SK-N-SH treated with all-trans-retinoic acid at 6 μM for 48 hours (cell line): ENCODE results near the gene DOC2A.

ENCODE experiments used
- ARNTL ChIP-seq: fragments of 450-650 bp; formaldehyde crosslinking; IDR thresholded peaks from 2 replicates; pipeline ENCODE4 v1.5.0; 2020; ENCODE audit warnings: low read depth, mild to moderate bottlenecking, moderate library complexity, borderline replicate concordance
- BACH2 ChIP-seq: fragments of 250-450 bp; sonication (Bioruptor Pico); IDR thresholded peaks from 2 replicates; pipeline ENCODE4 v1.9.0; 2021; ENCODE audit warnings: mild to moderate bottlenecking, borderline replicate concordance
- CSDC2 ChIP-seq: fragments of 250-450 bp; sonication (Bioruptor Pico); IDR thresholded peaks from 2 replicates; pipeline ENCODE4 v1.5.0; 2020; ENCODE audit warnings: mild to moderate bottlenecking, moderate library complexity
- ISL1 ChIP-seq: fragments of 250-450 bp; sonication (Bioruptor Pico); IDR thresholded peaks from 2 replicates; pipeline ENCODE4 v2.1.2; 2022; ENCODE audit warnings: mild to moderate bottlenecking, moderate library complexity
- PATZ1 ChIP-seq: fragments of 250-450 bp; sonication (Bioruptor Pico); IDR thresholded peaks from 2 replicates; pipeline ENCODE4 v1.8.0; 2020; ENCODE audit warnings: mild to moderate bottlenecking, moderate library complexity, borderline replicate concordance
- PPARA ChIP-seq: fragments of 250-450 bp; sonication (Bioruptor Pico); IDR thresholded peaks from 2 replicates; pipeline ENCODE4 v1.5.0; 2020; ENCODE audit warnings: mild to moderate bottlenecking, borderline replicate concordance
- RARB ChIP-seq: fragments of 250-450 bp; sonication (Bioruptor Pico); IDR thresholded peaks from 2 replicates; pipeline ENCODE4 v1.8.0; 2021; ENCODE audit warnings: mild to moderate bottlenecking, moderate library complexity
- TCF4 ChIP-seq: fragments of 250-450 bp; sonication (Bioruptor Pico); IDR thresholded peaks from 2 replicates; pipeline ENCODE4 v1.8.0; 2021; ENCODE audit warnings: mild to moderate bottlenecking, moderate library complexity, borderline replicate concordance
- TOX ChIP-seq: fragments of 250-450 bp; sonication (Bioruptor Pico); IDR thresholded peaks from 2 replicates; pipeline ENCODE4 v1.8.0; 2021; ENCODE audit warnings: mild to moderate bottlenecking, moderate library complexity, borderline replicate concordance
- TSHZ2 ChIP-seq: fragments of 250-450 bp; sonication (Bioruptor Pico); IDR thresholded peaks from 2 replicates; pipeline ENCODE4 v1.5.0; 2020; ENCODE audit warnings: mild to moderate bottlenecking, moderate library complexity
- ZFP3 ChIP-seq: fragments of 250-450 bp; sonication (Bioruptor Pico); IDR thresholded peaks from 2 replicates; pipeline ENCODE4 v1.5.0; 2020; ENCODE audit warnings: mild to moderate bottlenecking, moderate library complexity
- ZFP30 ChIP-seq: fragments of 450-650 bp; formaldehyde crosslinking; IDR thresholded peaks from 2 replicates; pipeline ENCODE4 v1.5.0; 2022; ENCODE audit warnings: mild to moderate bottlenecking, moderate library complexity
- ZNF565 ChIP-seq: fragments of 450-650 bp; formaldehyde crosslinking; conservative IDR thresholded peaks from 2 replicates; pipeline ENCODE4 v1.5.0; 2020; ENCODE audit warnings: low read depth, mild to moderate bottlenecking, moderate library complexity
- ZNF8 ChIP-seq: fragments of 450-650 bp; formaldehyde crosslinking; IDR thresholded peaks from 2 replicates; pipeline ENCODE4 v1.5.0; 2020; ENCODE audit warnings: mild to moderate bottlenecking, moderate library complexity

- TF ChIP-seq TOX: no peak
- TF ChIP-seq BACH2: no peak
- TF ChIP-seq ZFP3 (CRISPR knock-in tag): no peak
- TF ChIP-seq PATZ1: no peak
- TF ChIP-seq PPARA (CRISPR knock-in tag): no peak
- no peak for TF ChIP-seq ZFP30 (CRISPR knock-in tag)
- no peak for TF ChIP-seq TSHZ2 (CRISPR knock-in tag)
- TF ChIP-seq ISL1 (CRISPR knock-in tag): no peak
- TF ChIP-seq ARNTL (CRISPR knock-in tag): no peak
- TF ChIP-seq RARB (CRISPR knock-in tag): no peak
- TF ChIP-seq CSDC2 (CRISPR knock-in tag): no peak
- TF ChIP-seq TCF4 (CRISPR knock-in tag): no peak
- no peak for TF ChIP-seq ZNF8
- no peak for TF ChIP-seq ZNF565 (CRISPR knock-in tag)
Observed at GRCh38 chr16:29963021-29963743, 47.6 kb downstream of the DOC2A start.
